Measurements from ENCODE around the gene PIK3CA. TPM values are rescaled to one million over a fixed set of nuclear protein-coding genes. Genes with fewer than 3 reads are reported as not detected.
"Not testable (repeated sequence)": the region's sequence is repeated elsewhere in the genome, so short reads cannot be mapped to it uniquely, and the experiment has no call there.

PIK3CA gene
- total and polyA plus RNA-seq, 10 donors: 4.9 to 40.2 (median 30.9) TPM

DNA sequence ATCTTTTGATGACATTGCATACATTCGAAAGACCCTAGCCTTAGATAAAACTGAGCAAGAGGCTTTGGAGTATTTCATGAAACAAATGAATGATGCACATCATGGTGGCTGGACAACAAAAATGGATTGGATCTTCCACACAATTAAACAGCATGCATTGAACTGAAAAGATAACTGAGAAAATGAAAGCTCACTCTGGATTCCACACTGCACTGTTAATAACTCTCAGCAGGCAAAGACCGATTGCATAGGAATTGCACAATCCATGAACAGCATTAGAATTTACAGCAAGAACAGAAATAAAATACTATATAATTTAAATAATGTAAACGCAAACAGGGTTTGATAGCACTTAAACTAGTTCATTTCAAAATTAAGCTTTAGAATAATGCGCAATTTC, 86.0 kb downstream of the PIK3CA start:
- no peak for TF ChIP-seq CTCF (IDR thresholded peaks at IDR 0.05 in 8 of 11, conservative IDR thresholded peaks at IDR 0.05 in 3 of 11)
- TF ChIP-seq POLR2AphosphoS5 (IDR thresholded peaks at IDR 0.05): no peak
- no peak for TF ChIP-seq POLR2A (IDR thresholded peaks at IDR 0.05)
- intact Hi-C loops (cut with DNase I; ENCODE audit: low total_unique reads): no loop called here
- Histone ChIP-seq H3K4me3 (no peak overlapping the region), H3K9me3 (no peaks in the 10 kb centered on the region), H3K27ac (no peak overlapping the region), H3K36me3 (peaks cover 0 to 68% (median 22%) of the 10 kb centered on the region in 6 donors), H3K27me3 (replicated peaks in 1 of 7) (no peaks in the 10 kb centered on the region), H3K4me1 (peaks cover 0 to 19% (median 10%) of the 10 kb centered on the region in 6 donors)
- WGBS, 5 donors: 81 to 94% (median 88%) methylated on average over 4 of the region's 4 CpGs
- no peak for DNase-seq

GRCh38 chr3:179236669-179237301, 88.6 kb downstream of the PIK3CA start:
- peak overlapping the region in 1 of 8 donors; percentile 29 for H3K27ac ChIP-seq
- H3K4me3 ChIP-seq: no peak overlapping the region
- H3K4me1 ChIP-seq: peaks cover 0 to 19% (median 10%) of the 10 kb centered on the region in 6 donors
- H3K9me3 ChIP-seq: no peaks in the 10 kb centered on the region
- no peak for DNase-seq
- peaks cover 0 to 42% (median 5%) of the 10 kb centered on the region in 6 donors for H3K36me3 ChIP-seq
- no peaks in the 10 kb centered on the region for H3K27me3 ChIP-seq (replicated peaks in 1 of 7)
- intact Hi-C loops (cut with DNase I; ENCODE audit: low total_unique reads): no loop called here
- no peak for TF ChIP-seq CTCF (IDR thresholded peaks at IDR 0.05 in 8 of 11, conservative IDR thresholded peaks at IDR 0.05 in 3 of 11)
- TF ChIP-seq POLR2AphosphoS5 (IDR thresholded peaks at IDR 0.05): no peak
- TF ChIP-seq POLR2A (IDR thresholded peaks at IDR 0.05): no peak
- WGBS, 5 donors: 58 to 65% (median 64%) methylated on average over 2 of the region's 2 CpGs

- H3K36me3 ChIP-seq: peaks cover 0 to 22% (median 0%) of the 10 kb centered on the region in 6 donors
- DNase-seq; H3K27ac ChIP-seq; H3K4me3 ChIP-seq; H3K27me3 ChIP-seq (replicated peaks in 1 of 7); H3K9me3 ChIP-seq; intact Hi-C loops (cut with DNase I; ENCODE audit: low total_unique reads): not testable (repeated sequence)
- WGBS, 5 donors: 30 to 49% (median 38%) methylated on average over 1 of the region's 1 CpG
- peaks cover 0 to 19% (median 10%) of the 10 kb centered on the region in 6 donors for H3K4me1 ChIP-seq
These were observed 92.1 kb downstream of the PIK3CA start for GRCh38 chr3:179240299-179240698.

- DNase-seq; intact Hi-C loops (cut with DNase I; ENCODE audit: low total_unique reads); H3K27ac ChIP-seq; H3K4me3 ChIP-seq; H3K4me1 ChIP-seq; H3K9me3 ChIP-seq; H3K27me3 ChIP-seq (replicated peaks in 1 of 7): not testable (repeated sequence)
- 91 to 100% (median 94%) methylated on average over 1 of the region's 2 CpGs for WGBS, 5 donors
- H3K36me3 ChIP-seq: peaks cover 0 to 33% (median 0%) of the 10 kb centered on the region in 6 donors
These were observed 94.7 kb downstream of the PIK3CA start for GRCh38 chr3:179242859-179243258.

DNA sequence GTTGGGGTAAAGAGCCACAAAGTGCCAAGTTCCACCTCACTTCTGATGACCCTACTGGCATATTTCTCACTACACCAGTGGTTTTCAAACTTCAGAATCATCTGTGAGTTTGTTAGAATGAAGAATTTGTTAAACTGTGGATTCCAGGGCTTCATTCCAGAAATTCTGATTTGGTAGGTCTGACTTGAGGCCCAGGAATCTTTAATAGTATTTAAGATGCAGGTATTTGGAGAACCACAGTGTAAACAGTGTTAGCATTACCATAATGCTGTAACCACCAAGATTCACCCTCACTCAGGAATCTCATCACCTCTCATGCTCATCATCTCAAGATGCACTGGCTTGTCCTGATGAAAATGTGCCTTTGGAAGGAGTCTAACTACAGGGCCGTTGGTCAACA, 96.7 kb downstream of the PIK3CA start:
- intact Hi-C loops (cut with DNase I; ENCODE audit: low total_unique reads): no loop called here

More for the DNA sequence above, 96.7 kb downstream of the PIK3CA start:
- no peaks in the 10 kb centered on the region for H3K9me3 ChIP-seq
- H3K27ac ChIP-seq: no peak overlapping the region
- H3K36me3 ChIP-seq: peaks cover 0 to 39% (median 0%) of the 10 kb centered on the region in 6 donors
- TF ChIP-seq POLR2A (IDR thresholded peaks at IDR 0.05): no peak
- TF ChIP-seq POLR2AphosphoS5 (IDR thresholded peaks at IDR 0.05): no peak
- TF ChIP-seq CTCF (IDR thresholded peaks at IDR 0.05 in 8 of 11, conservative IDR thresholded peaks at IDR 0.05 in 3 of 11): no peak
- no peaks in the 10 kb centered on the region for H3K27me3 ChIP-seq (replicated peaks in 1 of 7)
- 82 to 97% (median 88%) methylated on average over 1 of the region's 1 CpG for WGBS, 5 donors
- H3K4me3 ChIP-seq: no peak overlapping the region
- H3K4me1 ChIP-seq: no peaks in the 10 kb centered on the region
- no peak for DNase-seq

Measured in spleen (tissue), 11 donors.